NK-92 treated with Interleukin-12 subunit alpha and Interleukin-12 subunit beta, amount 100 ng/mL, for 24 hours (cell line): Measurements from ENCODE around the gene CRMP1.
"Not testable (repeated sequence)": the region's sequence is repeated elsewhere in the genome, so short reads cannot be mapped to it uniquely, and the experiment has no call there.

ENCODE experiments used
- DNase-seq: peaks from one replicate; lab custom pipeline; 2025; lab: John Stamatoyannopoulos, UW

Gene CRMP1

GRCh38 chr4:5822619-5823018 is 70.3 kb downstream of the CRMP1 start:
- no peak for DNase-seq

- DNase-seq: no peak
Measured at GRCh38 chr4:5821665-5822358, 71.1 kb downstream of the CRMP1 start.

GRCh38 chr4:5816851-5817375 is 76.0 kb downstream of the CRMP1 start:
- no peak for DNase-seq

- DNase-seq: no peak
Measured at GRCh38 chr4:5816101-5816500, 76.8 kb downstream of the CRMP1 start.

- DNase-seq: no peak
Measured at GRCh38 chr4:5815641-5816040, 77.2 kb downstream of the CRMP1 start.

DNA sequence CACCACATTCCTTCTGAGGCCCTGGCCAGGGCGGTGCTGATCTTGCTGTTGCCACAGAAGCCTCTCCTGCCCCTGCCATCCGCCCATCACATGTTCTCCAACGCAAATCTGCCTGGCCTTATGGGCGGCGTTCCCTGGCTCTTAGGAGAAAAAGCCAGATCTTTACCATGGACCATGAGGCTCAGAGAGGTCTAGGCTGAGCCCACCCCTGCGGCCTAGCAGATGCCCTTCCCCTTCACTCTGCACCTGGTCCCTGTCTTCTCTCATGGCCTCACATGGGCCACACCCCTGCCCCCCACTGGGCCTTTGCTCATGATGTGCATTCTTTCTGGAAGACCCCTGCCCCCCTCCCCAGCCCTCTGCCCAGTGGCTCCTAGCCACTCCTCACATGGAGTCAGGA is 78.5 kb downstream of the CRMP1 start:
- no peak for DNase-seq

- no peak for DNase-seq
Measured at GRCh38 chr4:5813882-5814255, 79.0 kb downstream of the CRMP1 start.

- DNase-seq: no peak
Measured at GRCh38 chr4:5812506-5813229, 80.2 kb downstream of the CRMP1 start.

DNA sequence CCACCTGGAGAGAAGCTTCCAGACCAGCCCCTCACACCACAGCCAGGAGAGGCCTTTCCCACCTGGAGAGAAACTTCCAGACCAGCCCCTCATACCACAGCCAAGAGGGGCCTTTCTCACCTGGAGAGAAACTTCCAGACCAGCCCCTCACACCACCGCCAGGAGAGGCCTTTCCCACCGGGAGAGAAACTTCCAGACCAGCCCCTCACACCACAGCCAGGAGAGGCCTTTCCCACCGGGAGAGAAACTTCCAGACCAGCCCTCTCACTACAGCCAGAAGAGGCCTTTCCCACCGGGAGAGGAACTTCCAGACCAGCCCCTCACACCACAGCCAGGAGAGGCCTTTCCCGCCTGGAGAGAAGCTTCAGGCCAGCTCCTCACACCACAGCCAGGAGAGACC is 80.8 kb downstream of the CRMP1 start:
- DNase-seq: not testable (repeated sequence)

DNA sequence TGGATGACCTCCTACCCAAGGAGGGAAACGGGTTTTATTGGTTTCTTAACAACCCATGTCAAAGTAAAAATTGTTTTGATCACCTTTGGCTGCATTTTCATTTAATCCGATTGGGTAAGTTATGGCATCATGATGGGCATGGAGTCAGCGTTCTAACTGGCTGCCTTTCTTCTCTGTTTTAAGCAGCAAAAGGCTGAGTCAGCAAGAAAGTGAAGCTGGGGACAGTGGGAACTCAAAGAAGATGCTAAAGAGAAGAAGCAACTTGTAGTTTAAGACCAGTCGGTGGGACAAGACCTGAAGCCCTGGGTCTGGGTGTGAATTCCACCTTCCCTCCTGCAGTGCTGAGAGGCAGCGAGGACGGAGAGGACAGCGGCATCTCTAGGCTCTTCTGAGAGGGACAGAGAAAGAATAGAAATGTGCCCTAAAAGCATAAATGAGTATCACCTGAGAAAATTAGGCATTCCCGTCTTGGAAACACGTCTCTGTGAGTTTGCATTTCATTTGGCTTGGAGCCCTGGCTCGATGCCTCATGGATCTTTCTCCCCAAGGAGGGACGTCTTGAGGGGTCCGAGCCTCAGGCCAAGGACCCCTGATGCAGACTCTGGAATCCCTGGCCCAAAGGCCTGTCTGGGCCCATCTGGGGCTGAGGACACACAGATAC is 82.0 kb downstream of the CRMP1 start:
- DNase-seq: no peak

GRCh38 chr4:5810151-5810550 is 82.7 kb downstream of the CRMP1 start:
- no peak for DNase-seq

DNA sequence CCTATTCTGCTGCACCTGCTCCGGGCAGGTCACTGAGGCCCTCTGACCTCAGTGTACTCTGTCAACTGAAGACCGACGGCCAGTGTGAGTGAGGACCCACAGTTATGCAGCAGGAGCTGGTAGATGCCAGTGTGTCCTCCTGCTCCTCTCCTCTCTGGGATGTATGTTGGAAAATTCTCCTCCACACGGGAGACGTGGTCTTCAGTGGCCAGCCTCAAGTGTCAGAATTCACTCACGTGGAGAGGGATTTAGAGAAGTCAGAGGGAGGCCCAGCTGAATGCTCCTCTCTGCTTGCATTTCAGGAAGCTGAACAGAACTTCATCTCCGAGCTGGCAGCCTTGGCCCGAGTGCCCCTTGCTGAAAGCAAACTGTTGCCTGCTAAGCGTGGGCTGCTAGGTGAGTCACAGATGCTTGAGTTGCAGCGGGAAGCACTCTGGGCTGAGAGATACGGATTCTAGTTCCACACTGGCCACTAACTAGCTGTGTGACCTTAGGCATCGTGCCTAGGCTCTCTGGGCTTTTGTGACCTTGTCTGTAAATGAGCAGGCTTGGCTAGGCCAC is 83.6 kb downstream of the CRMP1 start:
- no peak for DNase-seq

DNA sequence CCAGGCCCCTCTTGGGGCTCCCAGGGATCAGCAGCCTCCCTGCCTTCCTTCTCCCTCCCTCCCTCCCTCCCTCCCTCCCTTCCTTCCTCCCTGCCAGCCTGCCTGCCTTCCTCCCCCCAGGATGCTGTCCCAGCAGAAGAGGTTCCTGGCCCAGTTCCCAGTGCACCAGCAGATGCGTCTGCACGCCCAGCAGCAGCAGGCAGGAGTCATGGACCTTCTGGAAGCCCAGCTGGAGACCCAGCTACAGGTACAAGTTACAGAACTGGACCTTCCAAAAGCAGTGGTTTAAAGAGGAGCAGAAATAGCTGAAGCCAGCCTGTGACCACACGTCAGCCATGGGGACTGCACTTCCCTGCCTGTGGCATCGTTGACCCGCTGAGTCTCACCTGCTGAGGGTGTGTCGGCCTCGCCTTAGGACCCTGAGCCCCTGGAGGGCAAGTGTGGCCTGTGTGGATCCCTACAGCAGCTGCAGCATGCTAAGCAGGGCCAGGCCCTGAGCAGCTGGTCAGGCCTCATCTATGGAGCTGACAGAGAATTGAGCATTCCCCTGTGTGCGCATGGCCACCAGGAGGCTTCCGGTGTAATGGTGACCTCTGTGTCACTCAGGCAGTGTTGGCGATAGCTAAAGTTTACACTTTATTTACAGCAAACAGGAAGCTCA is 84.7 kb downstream of the CRMP1 start:
- no peak for DNase-seq

- no peak for DNase-seq
Measured at GRCh38 chr4:5805270-5805669, 87.6 kb downstream of the CRMP1 start.

DNA sequence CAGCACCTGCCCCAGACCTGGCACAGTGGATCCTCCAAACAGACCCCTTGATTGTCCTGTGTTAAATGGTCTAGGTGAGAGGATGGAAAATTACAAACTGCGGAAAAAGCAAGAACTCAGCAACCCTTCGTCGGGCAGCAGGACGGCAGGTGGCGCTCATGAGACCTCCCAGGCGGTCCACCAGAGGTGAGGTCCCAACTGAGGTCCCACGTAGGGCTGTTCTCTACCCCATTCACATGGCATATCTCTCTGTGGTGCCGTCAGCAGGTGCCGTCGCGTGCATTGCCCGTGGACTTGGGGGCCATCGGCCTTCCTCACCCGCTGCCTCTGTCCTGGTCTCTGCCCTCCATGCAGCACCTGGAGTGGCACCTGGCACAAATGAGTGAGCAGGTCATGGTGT is 88.2 kb downstream of the CRMP1 start:
- DNase-seq: peak; percentile 17

- no peak for DNase-seq
Measured at GRCh38 chr4:5802565-5802964, 90.3 kb downstream of the CRMP1 start.

DNA sequence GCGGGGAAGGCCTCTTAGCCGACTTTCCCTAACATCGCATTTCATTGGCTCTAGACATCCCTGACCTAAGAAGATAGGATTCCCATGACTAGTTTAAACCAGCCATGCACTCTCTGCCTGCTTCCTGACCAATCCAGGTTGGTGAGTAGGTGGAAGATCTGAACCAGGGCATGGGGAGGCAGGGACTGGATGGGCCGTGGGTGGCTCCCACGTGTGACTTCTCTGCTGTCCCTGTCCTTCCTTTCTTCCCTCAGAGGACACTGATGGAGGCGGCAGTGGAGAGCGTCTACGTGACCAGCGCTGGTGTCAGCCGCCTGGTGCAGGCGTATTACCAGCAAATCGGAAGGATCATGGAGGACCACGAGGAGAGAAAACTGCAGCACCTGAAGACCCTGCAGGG is 91.2 kb downstream of the CRMP1 start:
- DNase-seq: no peak

DNA sequence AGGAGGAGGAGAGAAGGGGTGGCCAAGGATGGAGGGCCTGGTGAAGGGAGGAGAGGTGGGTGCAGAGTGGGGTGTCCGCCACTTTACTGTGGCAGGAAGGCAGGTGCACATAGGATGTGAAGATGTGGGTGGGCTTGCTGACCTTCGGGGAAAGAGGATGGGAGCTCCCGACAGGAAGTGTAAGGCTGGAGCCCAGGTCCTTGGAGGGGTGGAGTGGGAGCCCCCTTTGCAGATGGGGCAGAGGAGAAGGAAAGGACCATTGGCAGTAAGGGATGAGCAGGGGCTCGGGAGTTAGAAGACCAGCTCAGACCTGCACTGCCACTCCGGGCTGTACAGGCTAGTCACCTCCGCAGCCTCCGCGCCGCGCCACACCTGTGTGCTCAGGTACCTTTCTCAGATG is 92.4 kb downstream of the CRMP1 start:
- DNase-seq: no peak

GRCh38 chr4:5799406-5799805 is 93.5 kb downstream of the CRMP1 start:
- DNase-seq: no peak

DNA sequence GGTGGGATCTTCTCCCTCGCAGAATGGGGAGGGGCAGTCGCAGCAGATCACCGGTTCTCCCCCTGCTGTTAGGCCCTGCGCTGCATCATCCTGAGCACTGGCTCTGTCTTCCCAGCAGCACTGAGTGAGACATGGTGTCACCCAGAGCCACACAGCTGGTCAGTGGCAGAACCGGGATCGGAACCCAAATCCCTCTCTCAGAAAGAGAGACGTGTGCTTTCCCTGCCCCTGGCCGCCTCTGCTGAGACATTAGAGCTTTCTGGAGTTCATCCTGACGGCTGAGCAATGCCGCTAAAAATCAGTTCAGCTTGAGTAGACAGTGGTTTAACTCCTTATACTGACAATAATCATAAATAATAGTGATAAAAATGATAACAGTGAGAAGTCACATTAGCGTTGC is 93.9 kb downstream of the CRMP1 start:
- DNase-seq: no peak

- DNase-seq: no peak
Measured at GRCh38 chr4:5798462-5798861, 94.4 kb downstream of the CRMP1 start.

DNA sequence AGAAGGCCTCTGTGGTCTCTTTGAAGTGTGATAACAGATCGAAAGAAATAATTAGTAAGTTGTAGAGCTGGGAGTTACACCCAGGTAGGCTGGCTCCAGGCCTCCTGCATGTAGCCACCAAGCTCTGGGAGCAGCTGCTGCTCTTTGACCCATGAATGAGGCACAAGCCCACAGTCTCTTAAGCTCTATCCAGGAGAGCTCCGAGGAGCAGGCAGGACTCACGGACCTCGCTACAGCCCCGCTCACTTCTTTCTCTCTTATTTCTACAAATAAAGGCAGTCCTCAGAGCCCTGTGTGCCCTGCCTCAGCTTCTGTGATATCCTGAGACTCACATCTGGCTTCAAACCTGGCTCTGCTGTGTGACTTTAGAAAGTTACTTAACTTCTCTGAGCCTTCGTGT is 95.0 kb downstream of the CRMP1 start:
- DNase-seq: no peak
